ENCODE measurements around the gene CEL. TPM values are rescaled to one million over a fixed set of nuclear protein-coding genes. Genes with fewer than 3 reads are reported as not detected.

CEL gene
- total and polyA plus RNA-seq, 2 experiments from 2014 or later: 0.27 to 2.3 TPM

DNA sequence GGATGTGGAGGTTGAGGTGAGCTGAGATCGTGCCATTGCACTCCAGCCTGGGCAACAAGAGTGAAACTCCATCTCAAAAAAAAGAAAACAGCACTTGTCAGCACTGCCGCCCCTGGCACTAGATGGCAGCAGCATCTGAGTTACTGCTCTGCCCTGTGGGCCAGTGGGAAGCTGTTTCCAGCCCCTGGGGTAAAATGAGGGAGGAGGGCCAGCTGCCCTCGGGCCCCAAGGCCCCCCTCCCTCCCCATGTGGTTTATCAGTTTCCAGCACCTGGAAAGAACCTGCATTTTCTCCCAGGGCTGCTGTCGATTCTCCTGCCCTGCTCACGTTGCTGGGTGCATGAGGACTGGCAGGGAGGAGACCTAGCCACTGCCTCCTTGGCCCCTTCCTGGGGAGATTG lies 13.2 kb upstream of the CEL start:
- H3K4me1 Mint-ChIP-seq: no peaks in the 10 kb centered on the region; the same call in 2 of the 3 replicates
- peaks cover 4% of the 10 kb centered on the region; the same call in 1 of the 2 replicates for H3K36me3 ChIP-seq (ENCODE audit: insufficient read depth)
- peaks cover 67% of the 10 kb centered on the region for H3K36me3 Mint-ChIP-seq (ENCODE audit: low read depth)
- H3F3A ChIP-seq (replicated peaks; ENCODE audit: low read depth): no peaks in the 10 kb centered on the region
- H2AFZ ChIP-seq: no peak overlapping the region
- no peak overlapping the region for H3K27ac ChIP-seq (ENCODE audit: low read depth)
- no peaks in the 10 kb centered on the region for H3K27me3 ChIP-seq (ENCODE audit: insufficient read depth)
- no peaks in the 10 kb centered on the region for H3K9me2 ChIP-seq (ENCODE audit: insufficient read depth)
- no peak overlapping the region for H3K4me3 ChIP-seq
- no peak overlapping the region for H3K27ac Mint-ChIP-seq
- H3K4me1 ChIP-seq (ENCODE audit: insufficient read depth): no peaks in the 10 kb centered on the region
- DNase-seq (ENCODE audit: low spot score) (peak; percentile 46), ATAC-seq (peak; percentile 89)
- no peak overlapping the region for H3K4me2 ChIP-seq
- 0 out of 2 replicates have a peak, but pooled peaks cover 4% of the 10 kb centered on the region for H3K79me2 ChIP-seq (replicated peaks; ENCODE audit: insufficient read depth)
- no peak overlapping the region for H3K4me3 Mint-ChIP-seq
- peaks cover 7% of the 10 kb centered on the region for H3K27me3 Mint-ChIP-seq (ENCODE audit: insufficient read depth, low read depth, poor library complexity)
- peaks cover 5% of the 10 kb centered on the region; the same call in 1 of the 2 replicates for H4K20me1 ChIP-seq (replicated peaks; ENCODE audit: insufficient read depth)
- no peaks in the 10 kb centered on the region for H3K9me3 Mint-ChIP-seq
- no peak for TF ChIP-seq JUNB (IDR thresholded peaks at IDR 0.05; ENCODE audit: unreplicated experiment)
- TF ChIP-seq, protein P1, sequence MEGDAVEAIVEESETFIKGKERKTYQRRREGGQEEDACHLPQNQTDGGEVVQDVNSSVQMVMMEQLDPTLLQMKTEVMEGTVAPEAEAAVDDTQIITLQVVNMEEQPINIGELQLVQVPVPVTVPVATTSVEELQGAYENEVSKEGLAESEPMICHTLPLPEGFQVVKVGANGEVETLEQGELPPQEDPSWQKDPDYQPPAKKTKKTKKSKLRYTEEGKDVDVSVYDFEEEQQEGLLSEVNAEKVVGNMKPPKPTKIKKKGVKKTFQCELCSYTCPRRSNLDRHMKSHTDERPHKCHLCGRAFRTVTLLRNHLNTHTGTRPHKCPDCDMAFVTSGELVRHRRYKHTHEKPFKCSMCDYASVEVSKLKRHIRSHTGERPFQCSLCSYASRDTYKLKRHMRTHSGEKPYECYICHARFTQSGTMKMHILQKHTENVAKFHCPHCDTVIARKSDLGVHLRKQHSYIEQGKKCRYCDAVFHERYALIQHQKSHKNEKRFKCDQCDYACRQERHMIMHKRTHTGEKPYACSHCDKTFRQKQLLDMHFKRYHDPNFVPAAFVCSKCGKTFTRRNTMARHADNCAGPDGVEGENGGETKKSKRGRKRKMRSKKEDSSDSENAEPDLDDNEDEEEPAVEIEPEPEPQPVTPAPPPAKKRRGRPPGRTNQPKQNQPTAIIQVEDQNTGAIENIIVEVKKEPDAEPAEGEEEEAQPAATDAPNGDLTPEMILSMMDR (conservative IDR thresholded peaks at IDR 0.05; ENCODE audit: low read depth in 2 of 2): peak; percentile 51 to 74

DNA sequence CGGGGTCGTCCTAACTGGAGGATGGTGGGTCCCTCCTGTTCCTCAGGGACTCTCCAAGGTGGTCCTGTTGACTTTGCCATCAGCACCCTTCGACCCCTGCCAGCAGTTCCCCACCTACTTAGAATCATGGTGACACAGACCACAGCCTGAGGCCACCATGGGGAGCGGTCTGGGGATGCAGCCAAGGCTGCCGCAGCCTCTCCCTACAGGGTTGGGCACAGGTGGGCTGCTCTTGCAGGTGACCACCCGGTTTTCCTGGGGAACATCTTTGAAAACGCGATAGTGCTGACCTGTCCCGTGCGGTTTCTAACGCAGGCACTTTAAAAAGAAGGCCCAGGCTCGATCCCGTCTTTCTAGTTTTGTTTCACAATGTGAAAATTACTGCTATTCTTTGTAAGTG lies 12.7 kb upstream of the CEL start:
- no peak for ATAC-seq
- H3K4me1 ChIP-seq (ENCODE audit: insufficient read depth): no peaks in the 10 kb centered on the region
- no peaks in the 10 kb centered on the region for H3K9me2 ChIP-seq (ENCODE audit: insufficient read depth)
- H2AFZ ChIP-seq: no peak overlapping the region
- no peaks in the 10 kb centered on the region for H3K27me3 ChIP-seq (ENCODE audit: insufficient read depth)
- Mint-ChIP-seq H3K27ac (no peak overlapping the region), H3K36me3 (ENCODE audit: low read depth) (peaks cover 67% of the 10 kb centered on the region), H3K9me3 (no peaks in the 10 kb centered on the region), H3K4me1 (no peaks in the 10 kb centered on the region; the same call in 2 of the 3 replicates), H3K27me3 (ENCODE audit: insufficient read depth, low read depth, poor library complexity) (peaks cover 7% of the 10 kb centered on the region), H3K4me3 (no peak overlapping the region)
- H3F3A ChIP-seq (replicated peaks; ENCODE audit: low read depth): no peaks in the 10 kb centered on the region
- DNase-seq (ENCODE audit: low spot score): no peak
- no peak overlapping the region for H3K4me2 ChIP-seq
- H3K79me2 ChIP-seq (replicated peaks; ENCODE audit: insufficient read depth): 0 out of 2 replicates have a peak, but pooled peaks cover 4% of the 10 kb centered on the region
- no peak for TF ChIP-seq CREB1 (CRISPR knock-in tag; IDR thresholded peaks at IDR 0.05; ENCODE audit: low read depth)
- no peak for TF ChIP-seq STAT1 (IDR thresholded peaks at IDR 0.05; ENCODE audit: unreplicated experiment)
- no peak for TF ChIP-seq EZH2 (IDR thresholded peaks at IDR 0.05; ENCODE audit: low read depth, unreplicated experiment)
- TF ChIP-seq POLR2AphosphoS5 (IDR thresholded peaks at IDR 0.05; ENCODE audit: low read depth): no peak
- TF ChIP-seq, protein P2, sequence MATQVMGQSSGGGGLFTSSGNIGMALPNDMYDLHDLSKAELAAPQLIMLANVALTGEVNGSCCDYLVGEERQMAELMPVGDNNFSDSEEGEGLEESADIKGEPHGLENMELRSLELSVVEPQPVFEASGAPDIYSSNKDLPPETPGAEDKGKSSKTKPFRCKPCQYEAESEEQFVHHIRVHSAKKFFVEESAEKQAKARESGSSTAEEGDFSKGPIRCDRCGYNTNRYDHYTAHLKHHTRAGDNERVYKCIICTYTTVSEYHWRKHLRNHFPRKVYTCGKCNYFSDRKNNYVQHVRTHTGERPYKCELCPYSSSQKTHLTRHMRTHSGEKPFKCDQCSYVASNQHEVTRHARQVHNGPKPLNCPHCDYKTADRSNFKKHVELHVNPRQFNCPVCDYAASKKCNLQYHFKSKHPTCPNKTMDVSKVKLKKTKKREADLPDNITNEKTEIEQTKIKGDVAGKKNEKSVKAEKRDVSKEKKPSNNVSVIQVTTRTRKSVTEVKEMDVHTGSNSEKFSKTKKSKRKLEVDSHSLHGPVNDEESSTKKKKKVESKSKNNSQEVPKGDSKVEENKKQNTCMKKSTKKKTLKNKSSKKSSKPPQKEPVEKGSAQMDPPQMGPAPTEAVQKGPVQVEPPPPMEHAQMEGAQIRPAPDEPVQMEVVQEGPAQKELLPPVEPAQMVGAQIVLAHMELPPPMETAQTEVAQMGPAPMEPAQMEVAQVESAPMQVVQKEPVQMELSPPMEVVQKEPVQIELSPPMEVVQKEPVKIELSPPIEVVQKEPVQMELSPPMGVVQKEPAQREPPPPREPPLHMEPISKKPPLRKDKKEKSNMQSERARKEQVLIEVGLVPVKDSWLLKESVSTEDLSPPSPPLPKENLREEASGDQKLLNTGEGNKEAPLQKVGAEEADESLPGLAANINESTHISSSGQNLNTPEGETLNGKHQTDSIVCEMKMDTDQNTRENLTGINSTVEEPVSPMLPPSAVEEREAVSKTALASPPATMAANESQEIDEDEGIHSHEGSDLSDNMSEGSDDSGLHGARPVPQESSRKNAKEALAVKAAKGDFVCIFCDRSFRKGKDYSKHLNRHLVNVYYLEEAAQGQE (IDR thresholded peaks at IDR 0.05; ENCODE audit: unreplicated experiment): no peak
- no peak for TF ChIP-seq ZNF114 (CRISPR knock-in tag; IDR thresholded peaks at IDR 0.05)
- TF ChIP-seq, protein P3, sequence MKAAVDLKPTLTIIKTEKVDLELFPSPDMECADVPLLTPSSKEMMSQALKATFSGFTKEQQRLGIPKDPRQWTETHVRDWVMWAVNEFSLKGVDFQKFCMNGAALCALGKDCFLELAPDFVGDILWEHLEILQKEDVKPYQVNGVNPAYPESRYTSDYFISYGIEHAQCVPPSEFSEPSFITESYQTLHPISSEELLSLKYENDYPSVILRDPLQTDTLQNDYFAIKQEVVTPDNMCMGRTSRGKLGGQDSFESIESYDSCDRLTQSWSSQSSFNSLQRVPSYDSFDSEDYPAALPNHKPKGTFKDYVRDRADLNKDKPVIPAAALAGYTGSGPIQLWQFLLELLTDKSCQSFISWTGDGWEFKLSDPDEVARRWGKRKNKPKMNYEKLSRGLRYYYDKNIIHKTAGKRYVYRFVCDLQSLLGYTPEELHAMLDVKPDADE (IDR thresholded peaks at IDR 0.05): no peak
- TF ChIP-seq EZH2phosphoT487 (IDR thresholded peaks at IDR 0.05; ENCODE audit: unreplicated experiment): no peak
- TF ChIP-seq, protein P1 (conservative IDR thresholded peaks at IDR 0.05; ENCODE audit: low read depth in 2 of 2): no peak
- no peak overlapping the region for H3K4me3 ChIP-seq
- peaks cover 4% of the 10 kb centered on the region; the same call in 1 of the 2 replicates for H3K36me3 ChIP-seq (ENCODE audit: insufficient read depth)
- H3K27ac ChIP-seq (ENCODE audit: low read depth): no peak overlapping the region
- H4K20me1 ChIP-seq (replicated peaks; ENCODE audit: insufficient read depth): peaks cover 5% of the 10 kb centered on the region; the same call in 1 of the 2 replicates
